Neural cell (in vitro differentiated cells): ENCODE data around the gene MIPOL1. TPM values are rescaled to one million over a fixed set of nuclear protein-coding genes. Genes with fewer than 3 reads are reported as not detected.

Source experiments
- H2AFZ ChIP-seq: fragments of 200-600, 300-800 bp; sonication (generic), shearing (Covaris generic); 2 replicates; pipeline ENCODE4 v1.6.0; 2014; ENCODE audit warnings: low read depth, mild to moderate bottlenecking, antibody characterized with exemption, low read length, moderate library complexity
- H3F3A ChIP-seq: fragments of 200-600 bp; shearing (Covaris generic); 2 replicates; pipeline ENCODE4 v1.6.1; 2016; ENCODE audit warnings: mild to moderate bottlenecking, moderate library complexity, mixed read lengths, antibody characterized with exemption, low read length; ENCODE audit not compliant: insufficient read depth, poor library complexity, severe bottlenecking
- H3K27ac ChIP-seq: fragments of 200-600, 300-800 bp; sonication (generic), shearing (Covaris generic); 2 replicates; pipeline ENCODE4 v1.5.1; 2014; ENCODE audit warnings: mild to moderate bottlenecking, low read length, moderate library complexity
- H3K27me3 ChIP-seq: fragments of 300-800, 200-600 bp; sonication (generic), shearing (Covaris generic); 2 replicates; pipeline ENCODE4 v1.6.0; 2014; ENCODE audit warnings: mild to moderate bottlenecking, low read depth, low read length, moderate library complexity; ENCODE audit not compliant: insufficient read depth
- H3K36me3 ChIP-seq: fragments of 300-800, 200-600 bp; sonication (generic), shearing (Covaris generic); 2 replicates; pipeline ENCODE4 v1.5.1; 2014; ENCODE audit warnings: mild to moderate bottlenecking, antibody characterized with exemption, low read length, moderate library complexity; ENCODE audit not compliant: insufficient read depth
- H3K4me2 ChIP-seq: fragments of 300-800, 200-600 bp; sonication (generic), shearing (Covaris generic); 2 replicates; pipeline ENCODE4 v1.6.0; 2014; ENCODE audit warnings: mild to moderate bottlenecking, low read length
- H3K4me3 ChIP-seq: fragments of 300-800, 200-600 bp; sonication (generic), shearing (Covaris generic); 2 replicates; pipeline ENCODE4 v1.5.1; 2014; ENCODE audit warnings: mild to moderate bottlenecking, low read length, moderate library complexity
- H3K79me2 ChIP-seq: fragments of 200-600 bp; shearing (Covaris generic); replicated peaks from 2 replicates; pipeline ENCODE4 v1.6.0; 2014; ENCODE audit warnings: mild to moderate bottlenecking, low read length, moderate library complexity; ENCODE audit not compliant: insufficient read depth
- H3K9ac ChIP-seq: fragments of 300-800, 200-600 bp; sonication (generic), shearing (Covaris generic); 2 replicates; pipeline ENCODE4 v1.6.1; 2016; ENCODE audit warnings: mild to moderate bottlenecking, low read length, mixed read lengths
- H3K9me2 ChIP-seq: fragments of 200-600 bp; shearing (Covaris generic); 2 replicates; pipeline ENCODE4 v1.6.1; 2016; ENCODE audit warnings: mild to moderate bottlenecking, low read length, mixed read lengths; ENCODE audit not compliant: insufficient read depth
- H3K9me3 ChIP-seq: fragments of 200-600, 300-800 bp; sonication (generic), shearing (Covaris generic); 2 replicates; pipeline ENCODE4 v1.6.1; 2016; ENCODE audit warnings: mild to moderate bottlenecking, mixed run types, low read length, moderate library complexity, mixed read lengths
- H4K20me1 ChIP-seq: fragments of 200-600 bp; shearing (Covaris generic); 2 replicates; pipeline ENCODE4 v1.6.1; 2016; ENCODE audit warnings: mild to moderate bottlenecking, mixed run types; ENCODE audit not compliant: insufficient read depth
- CTCF ChIP-seq: fragments of 450-650 bp; IDR thresholded peaks from 2 replicates; pipeline ENCODE4 v1.5.1; 2014; ENCODE audit warnings: antibody characterized with exemption, mild to moderate bottlenecking, moderate library complexity; ENCODE audit not compliant: poor library complexity, severe bottlenecking
- EP300 ChIP-seq: fragments of 450-650 bp; conservative IDR thresholded peaks from 2 replicates; pipeline ENCODE4 v1.6.1; 2014; ENCODE audit warnings: antibody characterized with exemption, mild to moderate bottlenecking, moderate library complexity; ENCODE audit not compliant: poor library complexity, severe bottlenecking
- EZH2 ChIP-seq: fragments of 200-600, 300-800 bp; shearing (Covaris generic), sonication (generic); IDR thresholded peaks from 2 replicates; pipeline ENCODE4 v1.6.1; 2014; ENCODE audit warnings: antibody characterized with exemption, low read length, borderline replicate concordance, mild to moderate bottlenecking; ENCODE audit not compliant: insufficient read depth, poor library complexity, severe bottlenecking
- MXI1 ChIP-seq: fragments of 450-650 bp; conservative IDR thresholded peaks from 2 replicates; pipeline ENCODE4 v1.6.1; 2014; ENCODE audit warnings: antibody characterized with exemption, mild to moderate bottlenecking; ENCODE audit not compliant: poor library complexity, severe bottlenecking
- POLR2AphosphoS5 ChIP-seq: IDR thresholded peaks from 2 replicates; pipeline ENCODE4 v1.6.1; 2012
- RAD21 ChIP-seq: fragments of 450-650 bp; conservative IDR thresholded peaks from 2 replicates; pipeline ENCODE4 v1.6.1; 2014; ENCODE audit warnings: antibody characterized with exemption, mild to moderate bottlenecking, moderate library complexity
- SMC3 ChIP-seq: fragments of 450-650 bp; conservative IDR thresholded peaks from 2 replicates; pipeline ENCODE4 v1.6.1; 2014; ENCODE audit warnings: antibody characterized with exemption, mild to moderate bottlenecking, moderate library complexity; ENCODE audit not compliant: poor library complexity
- TAF1 ChIP-seq: IDR thresholded peaks from 2 replicates; pipeline ENCODE4 v1.6.1; 2012; ENCODE audit warnings: low read depth
- polyA plus RNA-seq: library from polyadenylated mRNA; depleted of rRNA; stranded (reverse); fragments of >200 nt; gene quantifications from 2 replicates; pipeline ENCODE4 v1.2.3, GENCODE V29; 2014
- TF ChIP-seq, protein P1 (sequence below): IDR thresholded peaks from 2 replicates; pipeline ENCODE4 v1.6.1; 2012; ENCODE audit warnings: borderline replicate concordance

MIPOL1 gene
- polyA plus RNA-seq, 1 donor from 2014 or later: 1.3 TPM

GRCh38 chr14:37550511-37550910 is 352.8 kb downstream of the MIPOL1 start:
- Histone ChIP-seq H3K4me2 (no peak overlapping the region), H3K27me3 (no peaks in the 10 kb centered on the region), H2AFZ (no peak overlapping the region), H3K79me2 (no peaks in the 10 kb centered on the region), H3K9ac (no peak overlapping the region), H3K9me2 (no peaks in the 10 kb centered on the region), H4K20me1 (no peaks in the 10 kb centered on the region), H3K9me3 (peaks cover 5% of the 10 kb centered on the region), H3K4me3 (no peak overlapping the region), H3F3A (no peaks in the 10 kb centered on the region), H3K36me3 (no peaks in the 10 kb centered on the region), H3K27ac (no peak overlapping the region)
- TF ChIP-seq, protein P1, sequence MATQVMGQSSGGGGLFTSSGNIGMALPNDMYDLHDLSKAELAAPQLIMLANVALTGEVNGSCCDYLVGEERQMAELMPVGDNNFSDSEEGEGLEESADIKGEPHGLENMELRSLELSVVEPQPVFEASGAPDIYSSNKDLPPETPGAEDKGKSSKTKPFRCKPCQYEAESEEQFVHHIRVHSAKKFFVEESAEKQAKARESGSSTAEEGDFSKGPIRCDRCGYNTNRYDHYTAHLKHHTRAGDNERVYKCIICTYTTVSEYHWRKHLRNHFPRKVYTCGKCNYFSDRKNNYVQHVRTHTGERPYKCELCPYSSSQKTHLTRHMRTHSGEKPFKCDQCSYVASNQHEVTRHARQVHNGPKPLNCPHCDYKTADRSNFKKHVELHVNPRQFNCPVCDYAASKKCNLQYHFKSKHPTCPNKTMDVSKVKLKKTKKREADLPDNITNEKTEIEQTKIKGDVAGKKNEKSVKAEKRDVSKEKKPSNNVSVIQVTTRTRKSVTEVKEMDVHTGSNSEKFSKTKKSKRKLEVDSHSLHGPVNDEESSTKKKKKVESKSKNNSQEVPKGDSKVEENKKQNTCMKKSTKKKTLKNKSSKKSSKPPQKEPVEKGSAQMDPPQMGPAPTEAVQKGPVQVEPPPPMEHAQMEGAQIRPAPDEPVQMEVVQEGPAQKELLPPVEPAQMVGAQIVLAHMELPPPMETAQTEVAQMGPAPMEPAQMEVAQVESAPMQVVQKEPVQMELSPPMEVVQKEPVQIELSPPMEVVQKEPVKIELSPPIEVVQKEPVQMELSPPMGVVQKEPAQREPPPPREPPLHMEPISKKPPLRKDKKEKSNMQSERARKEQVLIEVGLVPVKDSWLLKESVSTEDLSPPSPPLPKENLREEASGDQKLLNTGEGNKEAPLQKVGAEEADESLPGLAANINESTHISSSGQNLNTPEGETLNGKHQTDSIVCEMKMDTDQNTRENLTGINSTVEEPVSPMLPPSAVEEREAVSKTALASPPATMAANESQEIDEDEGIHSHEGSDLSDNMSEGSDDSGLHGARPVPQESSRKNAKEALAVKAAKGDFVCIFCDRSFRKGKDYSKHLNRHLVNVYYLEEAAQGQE: no peak
- TF ChIP-seq SMC3 (no peak), POLR2AphosphoS5 (no peak), MXI1 (no peak), CTCF (no peak), EP300 (no peak), EZH2 (no peak), RAD21 (no peak), TAF1 (no peak)

DNA sequence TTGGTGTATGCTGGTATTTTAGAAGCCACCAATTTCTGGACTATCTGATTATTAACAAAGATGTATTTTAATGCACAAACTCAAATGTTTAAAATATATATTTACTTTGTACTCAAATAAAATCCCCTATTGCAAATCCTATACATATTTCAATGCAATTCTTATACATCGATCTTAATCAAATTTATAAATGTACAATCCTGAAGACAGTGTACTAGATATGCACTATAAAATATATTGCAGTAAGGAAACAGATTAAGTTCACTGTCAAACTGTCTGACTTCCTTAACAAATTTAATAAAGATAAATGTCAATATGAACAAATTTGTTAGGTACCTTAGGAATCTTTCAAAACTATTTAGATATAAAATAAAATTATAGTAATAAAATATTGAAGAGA is 353.4 kb downstream of the MIPOL1 start:
- no peak overlapping the region for H2AFZ ChIP-seq
- peaks cover 5% of the 10 kb centered on the region for H3K9me3 ChIP-seq
- no peaks in the 10 kb centered on the region for H3K9me2 ChIP-seq
- no peak overlapping the region for H3K9ac ChIP-seq
- no peaks in the 10 kb centered on the region for H3K36me3 ChIP-seq
- no peaks in the 10 kb centered on the region for H3F3A ChIP-seq
- H3K79me2 ChIP-seq: no peaks in the 10 kb centered on the region
- H3K27me3 ChIP-seq: no peaks in the 10 kb centered on the region
- H4K20me1 ChIP-seq: no peaks in the 10 kb centered on the region
- TF ChIP-seq CTCF (no peak), EZH2 (no peak), MXI1 (no peak), TAF1 (no peak)
- H3K27ac ChIP-seq: no peak overlapping the region
- H3K4me3 ChIP-seq: no peak overlapping the region
- H3K4me2 ChIP-seq: no peak overlapping the region
